Measurements from ENCODE around the gene APMAP. TPM values are rescaled to one million over a fixed set of nuclear protein-coding genes. Genes with fewer than 3 reads are reported as not detected.

APMAP gene
- polyA plus RNA-seq, 1 of the 3 experiments (the other 2 are of a cell fraction), result 107 TPM

DNA sequence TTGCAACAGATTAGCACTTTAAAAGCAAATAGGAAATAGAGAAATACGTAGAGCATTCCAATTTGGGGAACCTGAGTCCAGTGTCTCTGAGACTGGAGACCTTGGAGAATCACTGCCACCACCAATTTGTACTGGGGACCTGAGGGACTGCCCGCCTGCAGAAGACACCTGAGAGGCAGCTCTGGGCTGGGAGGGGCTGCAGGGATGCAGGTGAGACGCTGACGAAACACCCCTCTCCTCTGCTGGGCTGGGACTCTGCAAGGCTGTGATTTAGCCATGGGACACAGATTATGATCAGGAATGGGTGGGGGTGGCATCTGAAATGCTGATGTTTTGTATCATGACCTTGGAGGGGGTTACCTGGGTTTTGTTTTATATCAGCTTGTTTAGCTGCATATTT is 7.0 kb upstream of the APMAP start:
- CTCF ChIA-PET, result interaction anchor here (0.6 kb wide), 1 partner anchor 66 kb away, joined by 3 read pairs; no protein-coding TSS in a partner anchor
- Histone ChIP-seq H3K4me3 (ENCODE audit: low read depth in 2 of 2, low read length in 1 of 2) (no peak overlapping the region), H3K9me3 (no peaks in the 10 kb centered on the region), H3K36me3 (replicated peaks in 1 of 2; ENCODE audit: control insufficient read depth in 1 of 2, insufficient read depth in 2 of 2, low read length in 1 of 2) (no peaks in the 10 kb centered on the region), H2AFZ (ENCODE audit: low read depth) (no peak overlapping the region), H3K27me3 (ENCODE audit: insufficient read depth) (no peaks in the 10 kb centered on the region; the same call in 1 of the 2 replicates), H3K9me2 (no peaks in the 10 kb centered on the region), H3K79me2 (ENCODE audit: insufficient read depth) (no peaks in the 10 kb centered on the region), H3F3A (replicated peaks; ENCODE audit: insufficient read depth) (no peaks in the 10 kb centered on the region), H3K27ac (ENCODE audit: low read depth in 2 of 2, low read length in 1 of 2) (no peak overlapping the region), H3K4me1 (ENCODE audit: control insufficient read depth in 1 of 2, insufficient read depth in 2 of 2, low read depth in 1 of 2, low read length in 1 of 2) (peaks cover 6 to 8% of the 10 kb centered on the region in 2 experiments; a peak in 3 of 4 replicates), H3K4me2 (no peak overlapping the region; the same call in 1 of the 2 replicates), H4K20me1 (ENCODE audit: insufficient read depth) (no peaks in the 10 kb centered on the region), H3K9ac (no peak overlapping the region)
- TF ChIP-seq GATA2 (CRISPR knock-in tag; IDR thresholded peaks at IDR 0.05) (no peak), MEF2A (IDR thresholded peaks at IDR 0.05; ENCODE audit: borderline replicate concordance, low read depth) (no peak), FOXJ3 (CRISPR knock-in tag; IDR thresholded peaks at IDR 0.05) (no peak), GABPA (IDR thresholded peaks at IDR 0.05; ENCODE audit: low read depth) (no peak), FOSL2 (IDR thresholded peaks at IDR 0.05; ENCODE audit: borderline replicate concordance, low read depth) (no peak), JUND (IDR thresholded peaks at IDR 0.05) (no peak), RCOR1 (IDR thresholded peaks at IDR 0.05; ENCODE audit: low read length) (no peak), TCF12 (IDR thresholded peaks at IDR 0.05) (no peak), SMC3 (IDR thresholded peaks at IDR 0.05; ENCODE audit: low read depth, low read length) (no peak), TEAD4 (IDR thresholded peaks at IDR 0.05; ENCODE audit: borderline replicate concordance, insufficient read depth) (no peak)
- TF ChIP-seq, protein P1, sequence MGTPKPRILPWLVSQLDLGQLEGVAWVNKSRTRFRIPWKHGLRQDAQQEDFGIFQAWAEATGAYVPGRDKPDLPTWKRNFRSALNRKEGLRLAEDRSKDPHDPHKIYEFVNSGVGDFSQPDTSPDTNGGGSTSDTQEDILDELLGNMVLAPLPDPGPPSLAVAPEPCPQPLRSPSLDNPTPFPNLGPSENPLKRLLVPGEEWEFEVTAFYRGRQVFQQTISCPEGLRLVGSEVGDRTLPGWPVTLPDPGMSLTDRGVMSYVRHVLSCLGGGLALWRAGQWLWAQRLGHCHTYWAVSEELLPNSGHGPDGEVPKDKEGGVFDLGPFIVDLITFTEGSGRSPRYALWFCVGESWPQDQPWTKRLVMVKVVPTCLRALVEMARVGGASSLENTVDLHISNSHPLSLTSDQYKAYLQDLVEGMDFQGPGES (IDR thresholded peaks at IDR 0.05; ENCODE audit: low read depth, low read length), result no peak
- TF ChIP-seq, protein P2, sequence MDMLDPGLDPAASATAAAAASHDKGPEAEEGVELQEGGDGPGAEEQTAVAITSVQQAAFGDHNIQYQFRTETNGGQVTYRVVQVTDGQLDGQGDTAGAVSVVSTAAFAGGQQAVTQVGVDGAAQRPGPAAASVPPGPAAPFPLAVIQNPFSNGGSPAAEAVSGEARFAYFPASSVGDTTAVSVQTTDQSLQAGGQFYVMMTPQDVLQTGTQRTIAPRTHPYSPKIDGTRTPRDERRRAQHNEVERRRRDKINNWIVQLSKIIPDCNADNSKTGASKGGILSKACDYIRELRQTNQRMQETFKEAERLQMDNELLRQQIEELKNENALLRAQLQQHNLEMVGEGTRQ (IDR thresholded peaks at IDR 0.05; ENCODE audit: borderline replicate concordance, low read depth, low read length), result no peak
- TF ChIP-seq, protein P3, sequence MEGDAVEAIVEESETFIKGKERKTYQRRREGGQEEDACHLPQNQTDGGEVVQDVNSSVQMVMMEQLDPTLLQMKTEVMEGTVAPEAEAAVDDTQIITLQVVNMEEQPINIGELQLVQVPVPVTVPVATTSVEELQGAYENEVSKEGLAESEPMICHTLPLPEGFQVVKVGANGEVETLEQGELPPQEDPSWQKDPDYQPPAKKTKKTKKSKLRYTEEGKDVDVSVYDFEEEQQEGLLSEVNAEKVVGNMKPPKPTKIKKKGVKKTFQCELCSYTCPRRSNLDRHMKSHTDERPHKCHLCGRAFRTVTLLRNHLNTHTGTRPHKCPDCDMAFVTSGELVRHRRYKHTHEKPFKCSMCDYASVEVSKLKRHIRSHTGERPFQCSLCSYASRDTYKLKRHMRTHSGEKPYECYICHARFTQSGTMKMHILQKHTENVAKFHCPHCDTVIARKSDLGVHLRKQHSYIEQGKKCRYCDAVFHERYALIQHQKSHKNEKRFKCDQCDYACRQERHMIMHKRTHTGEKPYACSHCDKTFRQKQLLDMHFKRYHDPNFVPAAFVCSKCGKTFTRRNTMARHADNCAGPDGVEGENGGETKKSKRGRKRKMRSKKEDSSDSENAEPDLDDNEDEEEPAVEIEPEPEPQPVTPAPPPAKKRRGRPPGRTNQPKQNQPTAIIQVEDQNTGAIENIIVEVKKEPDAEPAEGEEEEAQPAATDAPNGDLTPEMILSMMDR (IDR thresholded peaks at IDR 0.05), result no peak
- POLR2A ChIA-PET, result no interaction called here
- WGBS (ENCODE audit: low lambda C conversion rate), result 51% methylated on average over 3 of the region's 4 CpGs
- no peak for DNase-seq
